Urothelium cell line (cell line): ENCODE results near the gene FOXD2.
A peak's percentile ranks its signal among the peaks of the same experiment; 100 is the strongest.

ENCODE experiments used
- DNase-seq: peaks from one replicate; pipeline ENCODE4 v3.0.0; 2011; ENCODE audit warnings: low spot score, mixed read lengths
- FAIRE-seq: peaks from 2 replicates; lab custom pipeline; 2011; peaks lifted over from hg19 to GRCh38; lab: Jason Lieb, UNC

The FOXD2 gene

DNA sequence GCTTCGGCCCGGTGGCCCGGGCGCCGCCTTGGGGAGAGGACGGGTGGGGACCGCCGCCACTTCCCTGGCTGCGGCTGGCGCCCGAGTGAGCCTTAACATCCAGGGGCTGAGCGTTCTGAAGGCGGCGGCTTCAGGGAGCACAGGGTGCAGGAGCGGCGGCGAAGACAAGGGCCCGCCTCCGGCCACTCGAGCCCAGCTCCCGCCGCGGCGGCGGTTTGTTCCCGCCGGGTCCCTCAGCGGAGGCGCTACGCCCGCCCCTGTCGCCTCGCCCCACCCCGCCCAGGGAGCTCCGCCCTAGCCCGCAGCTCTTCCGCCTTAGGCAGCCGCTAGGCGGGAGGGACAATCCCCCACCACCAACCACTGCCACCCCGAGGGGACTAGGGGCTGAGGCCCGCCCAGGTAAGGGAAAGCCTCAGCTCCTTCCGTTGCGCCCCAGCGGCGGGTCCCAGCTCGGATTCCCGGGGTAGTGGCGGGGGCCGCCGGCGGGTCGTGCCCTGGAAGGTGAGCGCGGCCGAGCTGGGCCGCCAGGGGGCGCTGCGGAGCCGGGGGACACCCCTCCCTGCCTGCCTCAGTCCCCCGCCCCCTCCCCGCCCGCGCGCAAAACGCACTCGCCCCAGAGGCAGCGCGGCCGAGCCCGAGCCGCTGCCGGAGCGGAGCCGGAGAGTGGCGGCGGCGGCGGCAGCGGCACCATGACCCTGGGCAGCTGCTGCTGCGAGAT is at the start of gene FOXD2:
Gene FOXD2 (plus strand): TSS at position 598 of the 718 bp plus-strand sequence. CDS start 92 bp downstream, at position 690.
- DNase-seq (peak; percentile 95), FAIRE-seq (peak; percentile 86)

DNA sequence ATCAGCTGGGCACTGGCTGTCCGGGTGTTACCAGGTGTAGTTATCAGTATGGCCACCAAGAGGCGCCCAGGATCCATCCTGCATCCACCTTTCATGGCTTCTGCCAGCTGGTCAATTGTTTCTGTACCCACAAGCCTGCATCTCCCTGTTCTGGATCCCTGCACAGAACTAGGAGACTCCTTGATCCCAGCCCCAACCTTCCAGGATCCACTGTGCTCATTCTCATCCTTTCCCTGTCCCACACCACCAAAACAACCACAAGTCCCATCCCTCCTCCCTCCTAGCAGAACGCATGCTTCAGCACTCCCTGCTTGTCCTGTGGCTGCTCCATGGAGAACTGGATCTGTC is 49.0 kb upstream of the FOXD2 start:
- peak; percentile 79 for DNase-seq
- no peak for FAIRE-seq

DNA sequence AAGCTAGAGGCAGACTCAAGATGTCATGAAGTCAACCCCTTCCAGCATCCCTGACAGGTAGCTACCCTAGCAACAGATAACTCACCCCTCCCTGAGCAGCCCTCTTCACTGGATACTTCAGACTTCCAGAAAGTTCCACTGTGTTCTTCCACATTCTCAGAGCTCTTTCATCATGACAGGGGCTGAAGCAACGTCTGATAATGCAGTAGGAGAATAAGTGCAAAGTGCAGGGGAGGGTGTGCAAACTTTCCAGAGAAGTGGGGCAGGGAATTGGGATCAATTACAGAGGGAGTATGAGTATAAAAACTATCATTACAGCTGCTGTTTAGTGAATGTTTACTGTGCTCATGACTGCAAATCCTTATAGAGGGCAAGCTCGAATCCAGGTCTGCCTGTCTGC is 48.1 kb upstream of the FOXD2 start:
- FAIRE-seq: no peak
- no peak for DNase-seq

DNA sequence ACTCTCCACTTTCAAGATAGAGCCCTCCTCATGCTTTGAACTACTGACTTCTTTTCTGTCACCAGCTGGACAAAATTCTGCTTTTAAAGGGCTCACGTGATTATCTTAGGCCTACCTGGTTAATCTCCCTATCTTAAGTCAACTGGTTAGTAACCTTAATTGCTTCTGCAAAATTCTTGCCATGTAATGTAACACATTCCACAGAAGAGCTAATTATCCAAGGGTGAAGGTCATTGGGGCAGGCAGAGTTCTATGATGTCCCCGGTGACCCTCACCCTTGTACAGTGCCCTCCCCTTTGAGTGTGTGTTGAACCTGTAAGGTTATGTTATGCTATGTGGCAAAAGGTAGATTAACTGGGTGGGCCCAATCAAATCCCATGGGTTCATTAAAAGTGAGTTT is 47.0 kb upstream of the FOXD2 start:
- no peak for FAIRE-seq

DNA sequence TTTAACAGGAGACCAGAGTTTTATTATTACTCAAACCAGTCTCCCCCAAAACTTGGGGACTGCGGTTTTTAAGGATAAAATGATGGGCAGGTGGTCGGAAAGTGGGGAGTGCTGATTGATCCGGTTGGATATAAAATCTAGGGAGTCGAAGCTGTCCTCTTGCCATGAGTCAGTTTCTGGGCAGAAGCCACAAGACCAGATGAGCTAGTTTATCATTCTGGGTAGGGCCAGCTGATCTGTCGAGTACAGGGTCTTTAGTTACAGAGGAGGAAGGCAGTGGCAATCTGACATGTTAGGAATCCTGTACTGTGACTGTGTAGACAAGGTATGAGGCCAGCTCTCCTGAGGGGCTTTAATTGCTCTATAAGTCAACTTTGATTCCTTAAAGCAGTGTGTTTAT is 44.7 kb upstream of the FOXD2 start:
- DNase-seq (no peak), FAIRE-seq (no peak)

More for the DNA sequence above, 47.0 kb upstream of the FOXD2 start:
- no peak for DNase-seq

DNA sequence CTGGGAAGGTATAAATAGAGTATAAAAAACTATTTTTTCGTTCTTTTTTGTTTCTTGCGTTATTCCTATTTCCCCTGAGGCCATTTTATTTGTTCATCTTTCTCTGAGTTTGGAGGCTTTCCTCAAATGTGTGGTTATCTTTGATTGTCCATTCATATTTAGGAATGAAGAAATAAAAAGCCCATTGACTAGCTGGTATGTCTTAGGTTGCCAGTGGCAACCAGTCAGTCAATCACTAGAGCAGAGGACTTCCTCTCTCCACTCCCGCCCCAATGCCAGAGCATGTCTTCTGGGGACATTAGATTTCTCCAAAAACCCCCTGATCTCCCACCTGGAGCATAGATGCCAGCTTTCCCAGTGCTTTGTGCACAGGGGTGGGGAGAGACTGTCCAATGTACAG is 42.4 kb upstream of the FOXD2 start:
- DNase-seq (no peak), FAIRE-seq (no peak)

DNA sequence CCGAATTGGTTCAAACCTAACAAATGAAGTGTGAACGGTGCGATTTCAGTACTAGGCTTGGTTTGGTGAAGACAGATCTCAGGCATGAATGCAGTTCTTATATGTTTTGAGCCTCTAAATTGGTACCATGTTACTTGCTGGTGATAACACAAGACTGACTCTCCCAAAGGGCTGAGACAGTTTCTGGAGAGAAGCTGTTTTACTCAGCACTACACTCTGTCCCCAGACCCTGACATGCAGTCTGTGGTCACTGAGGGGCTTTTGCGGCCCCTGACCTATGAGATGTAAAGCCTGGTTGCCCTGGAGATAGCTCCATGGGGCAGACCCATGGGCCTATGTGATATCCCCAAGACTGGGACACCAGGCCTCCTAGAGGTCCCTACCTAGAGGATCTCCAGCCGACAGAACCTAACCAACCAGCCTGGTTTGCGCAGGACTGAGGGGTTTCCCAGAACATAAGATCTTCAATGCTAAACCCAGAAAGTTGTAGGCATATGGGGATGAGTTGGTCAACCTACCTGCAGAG is 41.1 kb upstream of the FOXD2 start:
- FAIRE-seq (no peak), DNase-seq (no peak)

DNA sequence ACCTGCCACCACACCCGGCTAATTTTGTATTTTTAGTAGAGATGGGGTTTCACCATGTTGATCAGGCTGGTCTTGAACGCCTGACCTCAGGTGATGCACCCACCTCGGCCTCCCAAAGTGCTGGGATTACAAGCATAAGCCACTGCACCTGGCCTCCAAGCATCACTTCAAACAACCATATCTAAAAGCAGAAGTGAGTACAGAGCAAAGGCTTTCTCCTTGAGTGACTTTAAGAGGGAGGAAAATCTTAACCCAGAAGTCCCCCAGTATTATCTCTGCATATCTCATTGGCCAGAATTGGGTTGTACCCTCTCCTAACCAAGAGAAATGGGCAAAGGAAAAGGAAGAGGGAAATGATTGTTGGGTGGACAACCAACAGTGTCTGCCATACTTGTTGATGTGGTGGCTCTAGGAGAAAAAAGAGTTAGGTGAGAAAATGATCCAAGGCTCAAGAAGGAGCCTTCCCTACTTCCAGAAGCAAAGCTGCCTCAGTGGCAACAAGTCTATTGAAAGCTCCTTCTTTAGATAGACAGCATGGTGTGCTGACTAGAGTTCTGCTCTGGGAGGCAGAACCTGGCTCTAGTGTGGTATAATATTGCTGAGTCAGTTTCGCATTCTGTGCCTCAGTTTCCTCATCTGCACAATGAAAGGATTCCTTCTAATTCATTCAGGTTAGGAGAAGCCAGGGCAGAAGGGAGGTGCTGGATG is 38.6 kb upstream of the FOXD2 start:
- DNase-seq (no peak), FAIRE-seq (no peak)

DNA sequence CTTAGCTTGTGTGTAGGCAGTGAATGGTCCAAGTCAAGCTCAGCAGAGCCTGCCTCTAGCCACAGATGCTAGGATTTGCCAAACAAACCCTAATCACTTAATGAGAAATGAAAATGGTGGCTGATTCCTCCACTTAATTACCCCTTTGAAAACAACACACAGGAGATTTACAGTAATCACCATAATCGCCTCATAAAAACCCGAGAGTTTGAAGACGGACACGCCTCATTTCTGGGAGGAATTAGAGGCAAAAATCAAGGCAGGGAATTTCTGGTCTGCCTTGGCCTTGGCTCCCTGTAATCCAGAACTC is 38.0 kb upstream of the FOXD2 start:
- DNase-seq (no peak), FAIRE-seq (no peak)

DNA sequence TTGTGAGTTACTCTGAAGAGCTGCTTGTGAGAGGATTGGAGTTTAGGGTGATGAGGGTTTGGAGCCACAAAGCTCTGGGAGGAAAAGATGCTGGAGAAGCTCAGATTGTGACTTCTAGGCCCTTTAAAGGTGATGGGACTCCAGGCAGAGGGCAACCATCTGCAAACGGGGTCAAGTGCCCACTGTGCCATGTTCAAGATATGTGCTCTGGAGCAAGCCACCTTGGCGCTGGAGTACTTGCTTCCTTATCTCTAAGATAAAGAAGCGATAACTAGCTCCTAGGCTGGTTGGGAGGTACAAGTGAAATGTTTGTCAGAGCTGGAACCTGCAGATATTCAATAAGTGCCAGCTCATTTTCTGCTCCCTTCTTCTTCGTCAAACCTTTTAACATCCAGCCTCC is 36.1 kb upstream of the FOXD2 start:
- DNase-seq (no peak), FAIRE-seq (no peak)

DNA sequence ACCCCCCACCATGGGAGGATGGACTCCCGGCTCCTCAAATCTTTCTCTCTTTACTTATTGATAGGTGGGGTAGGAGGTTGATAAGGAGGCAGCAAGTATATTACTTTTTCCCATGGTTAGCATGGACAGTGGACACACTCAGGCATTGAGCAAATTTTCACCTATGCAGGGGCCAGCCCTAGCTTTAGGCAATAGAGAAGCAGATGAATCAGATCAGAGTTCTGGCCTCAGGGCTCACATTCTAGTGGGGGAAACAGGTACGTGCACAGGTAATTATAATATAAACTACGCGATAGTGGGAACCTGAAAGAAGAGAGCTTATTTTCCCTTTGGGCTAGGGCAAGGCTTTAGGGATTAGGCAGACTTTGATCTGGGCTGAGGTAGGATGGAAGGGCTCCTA is 35.3 kb upstream of the FOXD2 start:
- DNase-seq (no peak), FAIRE-seq (no peak)

DNA sequence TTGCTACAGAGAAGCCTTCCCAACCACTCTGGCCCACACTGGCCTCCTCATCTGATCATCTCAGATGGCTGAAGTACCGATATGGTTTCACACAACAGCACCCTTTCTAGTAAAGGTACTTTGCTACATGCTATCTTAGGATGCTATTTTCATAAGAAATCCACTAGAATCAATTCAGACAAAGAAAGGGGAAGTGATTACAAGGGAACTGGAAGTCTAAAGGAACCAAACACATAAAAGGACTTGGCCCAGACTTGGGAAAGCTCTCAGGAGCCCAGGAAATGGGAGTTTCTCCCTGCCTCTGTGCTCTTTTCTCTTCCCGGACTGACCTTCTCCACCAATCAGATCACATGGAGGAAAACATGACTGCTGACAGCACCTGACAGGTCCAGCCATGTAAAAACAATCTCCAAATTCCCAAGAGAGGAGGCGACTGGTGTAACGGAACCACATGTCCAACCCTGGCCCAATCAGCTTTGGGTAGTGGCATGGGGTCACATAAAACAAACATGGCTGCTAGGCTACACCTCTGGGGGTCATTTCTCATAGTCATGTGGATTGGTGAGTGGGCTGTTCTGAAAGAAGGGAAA is 34.4 kb upstream of the FOXD2 start:
- FAIRE-seq (no peak), DNase-seq (no peak)

DNA sequence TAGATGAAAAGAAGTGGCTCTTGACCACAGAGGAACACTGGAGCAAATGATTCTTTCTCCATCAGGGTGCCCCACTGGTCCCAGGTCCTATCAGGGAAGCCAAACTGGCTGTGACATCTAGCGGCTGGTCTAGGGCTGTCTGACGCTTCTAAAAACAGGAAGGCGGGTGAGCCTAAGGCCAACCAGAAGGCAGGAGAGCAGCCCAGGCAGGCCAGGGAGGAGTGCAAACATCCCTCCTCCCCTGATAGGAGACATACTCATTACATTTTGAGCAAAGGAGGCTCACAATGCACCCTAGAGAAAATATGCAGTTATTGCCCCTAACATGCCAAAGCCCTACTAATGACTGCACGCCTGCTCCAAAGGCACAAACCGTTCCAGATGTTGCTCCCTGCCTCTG is 32.1 kb upstream of the FOXD2 start:
- FAIRE-seq (no peak), DNase-seq (no peak)

DNA sequence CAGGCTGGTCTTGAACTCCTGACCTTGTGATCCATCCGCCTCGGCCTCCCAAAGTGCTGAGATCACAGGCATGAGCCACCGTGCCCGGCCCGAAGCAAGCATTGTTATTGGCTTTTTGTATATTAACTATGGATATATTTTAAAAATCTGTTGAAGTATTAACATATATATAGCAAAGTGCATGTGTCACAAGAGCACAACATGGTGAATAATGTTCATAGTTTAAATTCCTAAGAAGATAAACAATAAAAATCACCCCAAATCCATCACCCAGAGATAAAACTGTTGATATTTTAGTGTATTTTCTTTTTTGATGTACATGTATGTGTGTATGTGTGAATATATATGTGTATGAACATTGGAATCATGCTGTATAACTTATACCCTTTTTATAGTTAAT is 30.9 kb upstream of the FOXD2 start:
- FAIRE-seq (no peak), DNase-seq (no peak)

DNA sequence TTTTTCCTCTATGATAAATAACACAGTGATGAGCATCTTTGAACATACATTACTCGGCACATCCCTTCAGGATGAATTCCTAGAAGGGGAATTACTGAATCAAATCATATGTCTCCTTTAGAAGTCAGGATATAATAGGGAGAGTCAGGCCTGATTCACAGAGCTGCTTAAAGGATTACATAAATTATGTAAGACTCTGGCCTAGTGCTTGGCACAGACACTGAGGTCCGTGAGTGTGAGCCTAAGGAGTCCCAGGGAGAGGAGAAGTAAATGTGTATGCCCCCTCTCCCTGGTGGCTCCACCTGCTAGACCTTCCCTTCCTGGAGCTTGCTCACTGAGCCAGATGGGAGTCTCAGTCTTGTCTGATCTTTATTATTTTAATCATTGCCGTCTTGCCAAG is 30.4 kb upstream of the FOXD2 start:
- DNase-seq (no peak), FAIRE-seq (no peak)

DNA sequence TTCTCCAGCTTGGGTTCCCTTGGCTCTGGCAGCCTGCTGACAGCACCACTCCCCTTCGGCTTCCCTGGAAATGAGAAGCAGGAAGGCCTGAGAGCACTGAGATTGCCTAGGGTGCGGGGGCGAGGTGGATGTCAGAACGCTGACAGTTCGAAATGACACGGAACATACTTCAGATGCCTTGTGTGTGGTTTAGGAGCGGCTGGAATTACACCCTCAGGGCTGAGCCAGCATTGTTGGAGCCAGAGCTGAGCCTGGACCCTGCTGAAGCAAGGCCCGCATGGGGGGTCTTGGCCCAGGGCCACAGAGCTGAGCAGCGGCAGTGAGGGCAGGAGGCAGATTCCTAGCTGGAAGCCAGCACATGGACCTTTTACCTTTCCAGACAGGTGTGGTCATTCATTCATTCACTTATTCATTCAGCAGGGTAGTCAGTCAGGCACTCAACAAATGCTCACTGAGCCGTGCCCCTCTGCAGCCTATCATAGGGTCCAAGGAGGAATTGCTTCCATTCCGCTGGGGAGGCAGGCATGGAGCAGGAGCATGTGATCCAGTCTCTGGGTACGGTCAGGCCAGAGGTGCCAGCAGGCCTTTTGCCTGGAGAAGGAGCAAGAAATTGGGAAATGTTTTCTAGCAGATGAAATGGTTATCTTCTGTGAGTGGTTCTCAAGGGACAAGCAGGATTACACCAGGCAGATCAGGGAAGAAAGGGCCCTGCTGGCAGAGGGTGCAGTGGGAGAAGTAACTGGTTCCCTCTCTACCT is 28.4 kb upstream of the FOXD2 start:
- peak; percentile 77 for DNase-seq
- FAIRE-seq: no peak

DNA sequence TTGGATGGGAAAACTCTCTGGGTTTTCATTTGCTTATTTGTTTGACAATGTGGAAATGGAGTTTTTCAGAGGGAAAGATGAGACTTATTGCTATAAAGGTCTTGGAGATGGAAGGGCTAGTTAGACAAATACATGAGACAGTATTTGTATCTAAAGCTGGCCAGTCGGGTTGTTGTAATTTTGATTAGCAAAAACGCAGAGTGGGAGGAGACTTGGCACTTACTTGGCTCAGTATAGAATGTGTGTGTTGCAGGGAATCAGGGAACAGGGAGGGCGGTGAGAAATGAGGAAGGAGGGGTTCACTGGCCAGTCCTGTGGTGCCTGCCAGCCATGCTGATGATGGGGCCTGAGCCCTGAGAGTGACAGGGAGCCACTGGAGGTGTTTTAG is 27.8 kb upstream of the FOXD2 start:
- FAIRE-seq: no peak
- DNase-seq: no peak

DNA sequence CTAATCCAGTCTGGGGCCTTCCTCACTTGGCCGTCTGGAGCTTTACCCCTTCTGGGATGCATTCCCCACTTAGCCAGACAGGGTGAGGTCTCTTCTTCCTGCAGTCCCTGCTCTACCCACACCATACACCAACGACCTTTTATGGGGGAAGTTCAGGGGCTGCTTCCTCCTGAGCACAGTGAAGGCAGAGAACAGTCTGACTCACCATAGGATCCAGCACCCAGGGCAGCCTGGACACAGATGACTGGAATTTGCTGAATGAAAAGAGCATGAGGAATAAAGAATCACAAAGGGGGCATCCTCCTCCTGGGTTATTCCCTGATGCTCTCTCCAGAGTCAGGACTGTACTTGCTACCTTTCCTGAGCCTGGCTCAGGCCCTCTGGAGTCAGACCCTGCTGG is 26.4 kb upstream of the FOXD2 start:
- peak; percentile 37 for DNase-seq

DNA sequence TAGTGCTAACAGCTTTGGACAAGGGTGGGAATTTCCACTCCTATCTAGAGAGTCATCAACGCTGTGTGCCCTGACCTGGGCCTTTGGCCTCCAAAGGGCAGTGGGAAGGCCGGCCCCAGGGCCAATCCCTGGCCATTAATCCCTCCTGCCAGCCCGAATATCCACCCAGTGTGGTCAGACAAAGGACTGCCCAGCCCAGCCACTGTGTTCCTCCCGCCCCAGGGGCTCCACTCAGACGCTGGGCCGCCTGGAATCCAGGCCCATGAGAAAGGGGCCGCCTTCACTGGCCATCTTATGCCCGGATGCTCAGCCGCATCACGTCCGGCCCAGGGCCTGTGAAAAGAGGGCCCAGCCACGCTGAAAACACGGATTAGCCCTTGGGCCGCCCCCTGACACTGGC is 25.4 kb upstream of the FOXD2 start:
- DNase-seq: no peak
- no peak for FAIRE-seq

More for the DNA sequence above, 26.4 kb upstream of the FOXD2 start:
- FAIRE-seq: no peak

DNA sequence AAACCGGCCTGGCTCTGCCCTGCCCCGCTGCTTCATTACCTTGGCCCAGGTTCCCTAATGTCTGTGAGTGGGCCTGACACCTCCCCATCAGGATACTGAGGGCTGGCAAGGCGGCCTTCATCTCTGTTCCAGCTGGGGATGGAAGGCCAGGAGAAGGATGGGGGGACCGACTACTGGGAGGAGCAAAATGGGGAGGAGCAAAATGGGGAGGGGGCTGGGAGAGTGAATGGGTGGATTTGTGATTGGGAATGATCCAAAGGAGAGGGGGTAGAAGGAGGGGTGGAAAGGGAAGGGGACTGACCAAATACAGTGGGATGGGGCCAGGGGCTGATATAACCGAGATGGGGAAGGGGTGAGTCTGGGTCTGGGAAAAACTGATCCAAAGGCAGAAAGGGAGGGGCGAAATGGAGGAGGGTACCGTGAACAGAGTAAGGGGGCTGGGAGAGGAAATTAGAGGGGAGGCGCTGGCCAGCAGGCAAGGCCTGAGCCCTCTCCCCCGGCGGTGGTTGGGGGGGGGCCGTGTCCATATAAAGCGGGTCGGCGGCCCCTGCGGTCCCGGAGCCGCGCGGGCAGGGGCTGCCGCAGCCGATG is 22.0 kb upstream of the FOXD2 start, which contains the start of gene FOXE3:
Gene FOXE3 (plus strand): TSS at position 558 of the 591 bp plus-strand sequence. CDS start 31 bp downstream, at position 589.
- no peak for FAIRE-seq
- DNase-seq: no peak
